Suppressor macrophage treated with lipopolysaccharide for 4 hours (primary cell): Measurements from ENCODE around the gene KDM2A.

ENCODE experiments used
- DNase-seq: peaks from one replicate; pipeline ENCODE4 v3.0.0-alpha.2; 2020

The KDM2A gene

DNA sequence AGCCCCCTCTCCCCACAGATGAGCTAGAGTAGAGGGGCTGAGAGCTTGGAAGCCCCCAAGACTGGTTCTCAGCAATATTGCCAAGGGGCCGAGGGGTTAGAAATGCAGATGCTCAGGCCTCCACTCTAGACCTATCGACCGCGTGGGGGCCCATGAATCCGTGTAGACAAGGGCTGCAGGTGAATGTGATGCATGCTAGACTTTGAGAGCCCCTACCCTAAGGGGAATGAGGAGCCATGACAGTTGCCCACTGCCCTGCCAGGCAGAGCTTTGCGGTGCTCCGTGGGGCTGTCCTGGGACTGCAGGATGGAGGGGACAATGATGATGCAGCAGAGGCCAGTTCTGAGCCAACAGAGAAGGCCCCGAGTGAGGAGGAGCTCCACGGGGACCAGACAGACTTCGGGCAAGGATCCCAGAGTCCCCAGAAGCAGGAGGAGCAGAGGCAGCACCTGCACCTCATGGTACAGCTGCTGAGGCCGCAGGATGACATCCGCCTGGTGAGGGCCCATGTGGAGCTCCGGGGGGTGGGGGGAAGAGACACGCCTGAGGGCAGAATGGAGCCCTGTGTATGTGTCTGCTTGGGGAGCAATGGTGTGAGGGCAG is 185.5 kb downstream of the KDM2A start:
- DNase-seq, result no peak

DNA sequence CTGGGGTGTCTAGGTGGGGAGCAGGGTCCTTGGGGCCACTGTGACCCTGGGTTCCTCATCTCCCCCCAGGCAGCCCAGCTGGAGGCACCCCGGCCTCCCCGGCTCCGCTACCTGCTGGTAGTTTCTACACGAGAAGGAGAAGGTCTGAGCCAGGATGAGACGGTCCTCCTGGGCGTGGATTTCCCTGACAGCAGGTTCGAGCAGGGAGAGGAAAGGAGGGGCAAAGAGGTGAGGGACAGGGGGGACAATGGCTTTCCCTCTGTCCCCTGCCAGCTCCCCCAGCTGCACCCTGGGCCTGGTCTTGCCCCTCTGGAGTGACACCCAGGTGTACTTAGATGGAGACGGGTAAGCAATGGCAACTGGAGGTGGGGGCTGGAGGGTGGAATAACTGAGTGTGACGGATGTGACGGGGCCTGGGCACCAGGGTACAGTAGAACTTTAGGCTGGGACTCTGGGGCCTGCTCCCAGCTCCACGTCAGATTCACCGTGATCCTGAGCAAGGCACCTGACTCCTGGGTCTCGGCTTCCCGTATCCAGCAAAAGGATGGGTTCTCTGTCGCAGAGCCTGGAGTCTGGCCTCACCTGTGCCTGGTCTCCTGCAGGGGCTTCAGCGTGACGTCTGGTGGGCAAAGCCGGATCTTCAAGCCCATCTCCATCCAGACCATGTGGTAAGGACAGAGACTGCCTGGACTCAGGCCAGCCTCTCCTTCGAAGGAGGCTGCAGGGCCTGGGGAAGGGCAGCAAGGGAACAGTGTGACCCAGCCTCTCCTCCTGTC is 187.9 kb downstream of the KDM2A start:
- no peak for DNase-seq

DNA sequence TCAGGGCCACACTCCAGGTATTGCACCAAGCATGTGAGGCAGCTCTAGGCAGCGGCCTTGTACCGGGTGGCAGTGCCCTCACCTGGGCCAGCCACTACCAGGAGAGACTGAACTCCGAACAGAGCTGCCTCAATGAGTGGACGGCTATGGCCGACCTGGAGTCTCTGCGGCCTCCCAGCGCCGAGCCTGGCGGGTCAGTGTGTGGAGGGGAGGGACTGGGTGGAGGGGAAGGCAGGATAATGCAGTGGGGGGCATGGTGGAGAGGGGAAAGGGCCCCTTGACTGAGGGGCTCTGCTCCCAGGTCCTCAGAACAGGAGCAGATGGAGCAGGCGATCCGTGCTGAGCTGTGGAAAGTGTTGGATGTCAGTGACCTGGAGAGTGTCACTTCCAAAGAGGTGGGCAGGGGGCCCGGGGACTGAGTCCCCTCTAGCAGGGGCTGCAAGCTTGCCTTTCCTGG is 188.5 kb downstream of the KDM2A start:
- DNase-seq, result no peak
